Measurements from ENCODE around the gene LIPH.

DNA sequence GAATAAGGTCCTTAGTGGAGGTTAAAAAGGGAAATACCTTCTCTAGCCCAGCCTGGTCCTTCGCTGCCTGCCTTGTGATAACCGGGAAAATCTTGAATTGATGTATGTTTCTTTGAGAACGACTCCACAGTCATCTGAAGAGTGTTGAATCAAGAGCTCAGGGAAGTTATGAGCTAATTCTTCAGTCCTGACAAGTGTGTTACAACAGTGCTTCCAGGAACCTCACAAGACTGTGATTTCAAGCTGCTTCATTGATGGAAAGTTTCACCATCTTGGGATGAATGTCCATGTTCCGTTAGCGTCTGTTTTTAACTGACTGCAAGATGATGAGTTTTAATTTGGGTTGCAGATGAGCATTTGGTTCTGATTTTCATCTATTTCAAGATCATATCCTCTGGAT lies 66.0 kb downstream of the LIPH start:
- no peak for TF ChIP-seq EZH2 (IDR thresholded peaks at IDR 0.05; ENCODE audit: borderline replicate concordance, insufficient read depth, low read length, poor library complexity, severe bottlenecking)
- TF ChIP-seq, protein P1, sequence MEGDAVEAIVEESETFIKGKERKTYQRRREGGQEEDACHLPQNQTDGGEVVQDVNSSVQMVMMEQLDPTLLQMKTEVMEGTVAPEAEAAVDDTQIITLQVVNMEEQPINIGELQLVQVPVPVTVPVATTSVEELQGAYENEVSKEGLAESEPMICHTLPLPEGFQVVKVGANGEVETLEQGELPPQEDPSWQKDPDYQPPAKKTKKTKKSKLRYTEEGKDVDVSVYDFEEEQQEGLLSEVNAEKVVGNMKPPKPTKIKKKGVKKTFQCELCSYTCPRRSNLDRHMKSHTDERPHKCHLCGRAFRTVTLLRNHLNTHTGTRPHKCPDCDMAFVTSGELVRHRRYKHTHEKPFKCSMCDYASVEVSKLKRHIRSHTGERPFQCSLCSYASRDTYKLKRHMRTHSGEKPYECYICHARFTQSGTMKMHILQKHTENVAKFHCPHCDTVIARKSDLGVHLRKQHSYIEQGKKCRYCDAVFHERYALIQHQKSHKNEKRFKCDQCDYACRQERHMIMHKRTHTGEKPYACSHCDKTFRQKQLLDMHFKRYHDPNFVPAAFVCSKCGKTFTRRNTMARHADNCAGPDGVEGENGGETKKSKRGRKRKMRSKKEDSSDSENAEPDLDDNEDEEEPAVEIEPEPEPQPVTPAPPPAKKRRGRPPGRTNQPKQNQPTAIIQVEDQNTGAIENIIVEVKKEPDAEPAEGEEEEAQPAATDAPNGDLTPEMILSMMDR (IDR thresholded peaks at IDR 0.05; ENCODE audit: poor library complexity, severe bottlenecking), result no peak

Data from neural cell (in vitro differentiated cells).